Right hindlimb (tissue), 1 donor: ENCODE data around the gene CPED1.

ENCODE experiments used
- DNase-seq: peaks from one replicate; pipeline ENCODE4 v3.0.0-alpha.2; 2018

The CPED1 gene

DNA sequence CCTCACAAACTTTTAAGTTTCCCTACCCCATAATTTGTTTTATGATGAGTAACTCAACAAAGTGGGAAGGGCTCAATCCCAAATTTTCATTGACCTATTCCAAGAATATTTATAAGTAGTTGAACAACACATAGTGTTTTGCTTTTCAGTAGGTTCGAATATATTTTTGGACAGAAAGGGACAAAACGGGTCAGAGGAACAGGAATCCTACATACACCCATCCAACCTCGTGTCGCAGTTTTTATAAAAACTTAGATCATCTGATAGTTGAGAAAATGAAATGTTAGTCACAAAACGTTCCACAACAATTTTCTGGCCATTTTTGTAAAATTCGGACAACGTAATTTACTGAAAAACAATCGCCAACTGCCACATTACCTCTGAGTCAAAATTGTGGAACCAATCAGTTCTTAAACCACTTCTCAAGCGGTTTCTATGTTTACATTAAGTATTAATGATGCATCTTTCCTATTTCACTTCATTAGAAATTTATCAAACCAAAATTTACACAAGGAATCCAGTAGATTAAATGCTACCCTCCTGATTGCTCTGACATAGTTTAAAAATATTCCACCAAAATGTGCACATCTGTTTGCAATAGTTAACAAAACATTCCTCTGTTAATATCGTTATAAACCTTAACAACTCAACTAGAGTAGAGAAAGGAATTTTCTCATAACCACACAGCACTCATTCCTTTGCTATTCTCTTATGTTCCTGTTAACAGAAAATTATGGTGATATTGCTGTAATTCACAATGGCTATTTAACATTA, 346.6 kb downstream of the CPED1 start:
- no peak for DNase-seq

DNA sequence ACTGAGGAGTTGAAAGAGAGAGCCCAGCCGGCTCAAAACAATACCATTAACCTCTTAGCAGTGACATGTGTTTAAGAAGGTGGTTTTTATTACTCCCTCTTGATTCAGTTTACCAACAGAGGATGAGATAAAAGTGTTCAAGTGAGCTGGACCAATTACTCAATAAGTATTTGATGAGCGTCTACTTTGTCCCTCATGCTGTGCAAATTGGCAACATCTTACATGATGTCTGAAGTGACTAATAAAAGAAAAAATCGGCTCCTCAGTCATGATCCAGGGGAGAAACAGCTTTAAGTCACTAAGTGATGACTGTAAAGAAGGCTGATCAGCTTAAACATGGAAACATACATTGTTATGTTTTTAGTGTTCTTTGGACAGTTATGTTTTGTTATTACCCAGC, 348.1 kb downstream of the CPED1 start:
- DNase-seq, result no peak

DNA sequence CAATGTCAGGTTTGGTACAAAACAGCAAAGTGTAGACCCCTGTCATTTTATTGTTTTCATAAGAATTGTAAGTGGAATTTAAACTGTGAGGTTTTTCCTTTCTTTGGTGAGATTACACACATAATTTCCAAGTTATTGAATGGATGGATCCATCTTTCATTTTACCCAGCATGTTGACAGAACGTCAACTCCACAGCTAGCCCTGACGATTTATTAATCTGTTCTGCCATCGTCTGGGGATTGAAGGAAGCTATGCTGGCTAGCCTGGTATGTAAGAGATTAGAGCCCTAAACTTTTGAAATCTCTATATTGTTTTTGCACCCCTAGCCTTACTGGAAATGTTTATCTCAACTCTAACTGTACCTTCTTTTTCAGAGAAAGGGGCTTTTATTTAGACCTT, 348.9 kb downstream of the CPED1 start:
- DNase-seq, result no peak

DNA sequence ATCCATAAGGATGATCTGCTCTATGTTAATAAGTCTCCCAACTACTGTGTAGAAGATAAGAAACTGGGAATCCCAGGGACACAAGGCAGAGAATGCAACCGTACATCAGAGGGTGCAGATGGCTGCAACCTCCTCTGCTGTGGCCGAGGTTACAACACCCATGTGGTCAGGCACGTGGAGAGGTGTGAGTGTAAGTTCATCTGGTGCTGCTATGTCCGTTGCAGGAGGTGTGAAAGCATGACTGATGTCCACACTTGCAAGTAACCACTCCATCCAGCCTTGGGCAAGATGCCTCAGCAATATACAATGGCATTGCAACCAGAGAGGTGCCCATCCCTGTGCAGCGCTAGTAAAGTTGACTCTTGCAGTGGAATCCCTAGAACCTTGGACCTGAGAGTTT, 350.6 kb downstream of the CPED1 start:
- no peak for DNase-seq

DNA sequence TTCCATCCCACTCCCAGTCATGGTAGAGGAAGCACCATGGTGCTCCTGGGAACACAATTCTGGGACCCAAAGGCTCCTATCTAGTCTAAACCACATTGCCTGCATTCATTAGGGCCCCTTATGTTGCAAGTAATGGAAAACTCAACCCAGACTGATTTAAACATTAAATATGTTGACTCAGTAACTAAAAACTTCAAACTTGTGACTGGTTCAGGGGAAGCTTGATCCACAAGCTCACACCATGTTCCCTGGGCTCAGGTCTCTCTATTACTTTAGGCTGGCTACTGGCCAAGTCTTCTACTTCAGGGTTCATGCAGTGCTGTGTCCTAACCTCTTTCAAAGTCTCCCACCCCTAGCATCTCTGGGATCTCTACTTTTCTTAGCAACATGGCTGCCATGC, 353.4 kb downstream of the CPED1 start:
- no peak for DNase-seq

DNA sequence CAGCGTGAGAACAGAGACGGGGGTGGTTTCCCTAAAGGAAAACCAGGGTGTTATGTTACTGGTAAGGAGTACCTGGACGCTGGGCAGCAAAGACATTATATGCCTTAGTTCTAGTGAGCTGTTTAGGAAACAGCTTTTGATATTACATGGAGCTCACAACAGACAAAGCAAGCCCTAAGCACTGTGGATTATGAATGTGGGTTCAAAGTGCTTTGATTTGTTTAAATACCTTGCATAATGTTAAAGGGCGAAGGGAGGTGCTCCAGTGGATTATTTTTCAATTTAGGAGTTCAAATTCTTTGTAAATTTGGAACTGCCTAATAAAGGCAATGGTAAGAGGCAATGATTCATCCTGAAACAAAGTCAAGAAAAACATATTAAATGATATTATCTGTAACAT, 354.1 kb downstream of the CPED1 start:
- DNase-seq, result no peak

DNA sequence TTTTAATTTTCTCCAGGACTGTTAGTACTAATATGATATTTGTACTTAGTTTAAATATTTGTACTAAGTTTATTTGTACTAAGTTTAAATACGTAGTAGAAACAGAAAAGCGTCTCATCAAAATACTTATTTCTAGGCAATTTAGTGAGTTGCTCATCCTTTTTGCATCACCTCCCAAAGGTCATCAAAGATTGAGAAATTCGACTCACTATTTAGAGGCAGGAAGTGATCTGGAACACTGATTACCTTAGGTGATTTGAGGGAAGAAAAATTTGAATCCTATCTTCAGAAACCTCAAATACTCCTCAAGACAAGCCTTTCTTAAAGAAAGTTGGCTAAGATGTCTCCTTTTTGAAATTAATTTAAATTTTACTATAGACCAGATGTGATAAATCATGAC, 354.8 kb downstream of the CPED1 start:
- DNase-seq, result no peak

DNA sequence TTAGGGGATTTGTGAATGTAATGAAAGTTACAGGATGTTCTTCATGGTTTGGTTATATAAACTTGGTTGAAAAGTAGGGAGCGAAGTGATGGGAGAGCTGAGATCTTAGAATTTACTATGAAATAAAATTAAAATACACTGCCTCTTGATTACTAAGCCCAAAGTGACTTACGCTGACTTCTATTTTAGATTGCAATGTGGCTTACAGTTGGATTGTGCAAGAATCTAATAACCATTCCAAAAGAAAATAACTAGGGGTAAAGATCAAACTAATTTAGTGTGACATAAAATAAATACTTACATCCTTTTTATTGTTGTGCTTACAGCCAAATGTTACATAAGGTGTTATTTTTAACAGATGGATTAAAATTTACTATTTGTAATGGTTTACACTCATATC, 355.6 kb downstream of the CPED1 start:
- DNase-seq, result no peak

DNA sequence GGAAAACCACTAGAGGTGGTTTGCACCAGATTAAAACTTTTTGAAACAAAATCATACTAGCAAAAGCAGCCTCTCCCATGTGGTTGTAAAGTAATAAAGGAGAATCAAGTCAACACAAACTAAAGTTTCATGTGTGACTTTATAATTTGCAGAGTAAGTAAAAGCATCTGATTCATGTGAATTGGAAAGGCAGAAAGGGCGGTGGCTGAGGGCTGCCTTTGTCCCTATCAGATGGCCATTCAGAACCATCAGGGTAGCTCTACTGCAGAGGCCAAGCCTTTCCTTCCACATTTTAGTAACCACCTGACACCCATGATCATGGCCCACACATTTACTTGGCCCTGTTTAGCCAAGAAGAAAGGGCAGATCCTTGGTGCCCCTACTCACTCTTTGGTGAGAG, 356.0 kb downstream of the CPED1 start:
- no peak for DNase-seq
